Karpas-422 (cell line): ENCODE measurements around the gene GCNT2. TPM values are rescaled to one million over a fixed set of nuclear protein-coding genes. Genes with fewer than 3 reads are reported as not detected.
"Not testable (repeated sequence)": the region's sequence is repeated elsewhere in the genome, so short reads cannot be mapped to it uniquely, and the experiment has no call there.

Experiments used
- DNase-seq: peaks from one replicate; pipeline ENCODE4 v3.0.0-alpha.2; 2015
- H2AFZ ChIP-seq: fragments of 200-600 bp; sonication (generic); 2 replicates; pipeline ENCODE4 v1.6.1; 2014; ENCODE audit warnings: antibody characterized with exemption, low read length, mixed read lengths
- H3K27ac ChIP-seq: fragments of 200-600 bp; sonication (generic); 2 replicates; pipeline ENCODE4 v1.5.1; 2014; ENCODE audit warnings: mild to moderate bottlenecking, low read length, moderate library complexity
- H3K27me3 ChIP-seq: fragments of 200-600 bp; sonication (generic); 2 replicates; pipeline ENCODE4 v1.6.1; 2014; ENCODE audit warnings: low read length, mixed read lengths
- H3K36me3 ChIP-seq: fragments of 200-600 bp; sonication (generic); 2 replicates; pipeline ENCODE4 v1.6.1; 2014; ENCODE audit warnings: low read length, mixed read lengths; ENCODE audit not compliant: insufficient read depth
- H3K4me1 ChIP-seq: fragments of 200-600 bp; sonication (generic); 2 replicates; pipeline ENCODE4 v1.6.1; 2014; ENCODE audit warnings: mild to moderate bottlenecking, low read length, mixed read lengths
- H3K4me2 ChIP-seq: fragments of 200-600 bp; sonication (generic); 2 replicates; pipeline ENCODE4 v1.6.1; 2014; ENCODE audit warnings: low read length, low read depth, mild to moderate bottlenecking; ENCODE audit not compliant: poor library complexity, severe bottlenecking
- H3K4me3 ChIP-seq: fragments of 200-600 bp; sonication (generic); 2 replicates; pipeline ENCODE4 v1.5.1; 2014; ENCODE audit warnings: mild to moderate bottlenecking, antibody characterized with exemption, low read length, mixed read lengths
- H3K79me2 ChIP-seq: fragments of 200-600 bp; sonication (generic); 2 replicates; pipeline ENCODE4 v1.6.1; 2014; ENCODE audit warnings: mild to moderate bottlenecking, low read length, mixed read lengths
- H3K9ac ChIP-seq: fragments of 200-600 bp; sonication (generic); 2 replicates; pipeline ENCODE4 v1.6.0; 2014; ENCODE audit warnings: low read length
- H3K9me2 ChIP-seq: fragments of 200-600 bp; sonication (generic), shearing (Covaris generic); replicated peaks from 2 replicates; pipeline ENCODE4 v1.6.0; 2014; ENCODE audit warnings: mild to moderate bottlenecking, low read length, moderate library complexity; ENCODE audit not compliant: insufficient read depth
- H3K9me3 ChIP-seq: fragments of 300-700, 200-600 bp; sonication (generic); 2 replicates; pipeline ENCODE4 v1.6.1; 2014; ENCODE audit warnings: low read length, mixed read lengths
- H4K20me1 ChIP-seq: fragments of 200-600 bp; sonication (generic); 2 replicates; pipeline ENCODE4 v1.6.1; 2014; ENCODE audit warnings: mild to moderate bottlenecking, antibody characterized with exemption, low read length, low read depth; ENCODE audit not compliant: insufficient read depth
- total RNA-seq: library from RNA; depleted of rRNA; stranded (reverse); fragments of >200 nt; shearing (Covaris generic); gene quantifications from 2 replicates; pipeline ENCODE4 v1.2.3, GENCODE V29; 2014; ENCODE audit warnings: low replicate concordance

Gene GCNT2
- total RNA-seq, 1 experiment from 2014 or later: 21.3 TPM

DNA sequence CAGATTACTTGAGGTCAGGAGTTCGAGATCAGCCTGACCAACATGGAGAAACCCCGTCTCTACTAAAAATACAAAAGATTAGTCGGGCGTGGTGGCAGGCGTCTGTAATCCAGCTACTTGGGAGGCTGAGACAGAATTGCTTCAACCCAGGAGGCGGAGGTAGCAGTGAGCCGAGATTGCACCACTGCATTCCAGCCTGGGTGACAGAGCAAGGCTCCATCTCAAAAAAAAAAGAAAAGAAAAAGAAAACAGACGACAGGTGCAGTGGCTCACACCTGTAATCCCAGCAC lies 1.8 kb upstream of the GCNT2 start:
- not testable (repeated sequence) for H3K4me2 ChIP-seq, H2AFZ ChIP-seq, H3K36me3 ChIP-seq, H4K20me1 ChIP-seq, H3K9me2 ChIP-seq, H3K27ac ChIP-seq, H3K27me3 ChIP-seq, H3K9ac ChIP-seq, H3K9me3 ChIP-seq, H3K79me2 ChIP-seq, H3K4me3 ChIP-seq, DNase-seq
- peaks cover 18% of the 10 kb centered on the region for H3K4me1 ChIP-seq

DNA sequence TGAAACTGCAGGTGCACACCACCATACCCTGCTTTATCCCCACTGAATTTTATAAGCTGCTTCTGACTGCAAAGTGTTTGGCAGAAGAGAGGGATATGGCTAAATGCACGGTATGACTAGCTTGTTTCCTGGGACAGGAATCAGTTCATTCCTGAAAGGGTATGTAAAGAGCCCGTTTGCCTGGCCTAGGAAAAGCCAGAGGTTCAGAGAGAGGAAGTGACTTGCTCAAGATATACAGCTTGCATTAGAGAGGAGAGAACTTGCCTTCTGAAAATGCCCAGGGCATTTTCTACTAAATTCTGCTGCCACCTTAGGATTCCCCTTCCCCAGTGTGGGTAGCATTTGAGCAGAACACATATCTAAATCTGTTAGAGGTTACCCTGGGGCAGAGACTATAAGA lies 683 bp upstream of the GCNT2 start:
- Histone ChIP-seq H3K4me1 (peaks cover 18% of the 10 kb centered on the region), H3K9ac (peak overlapping the region; percentile 37; the same call in 1 of the 2 replicates), H3K4me3 (no peak overlapping the region)

DNA sequence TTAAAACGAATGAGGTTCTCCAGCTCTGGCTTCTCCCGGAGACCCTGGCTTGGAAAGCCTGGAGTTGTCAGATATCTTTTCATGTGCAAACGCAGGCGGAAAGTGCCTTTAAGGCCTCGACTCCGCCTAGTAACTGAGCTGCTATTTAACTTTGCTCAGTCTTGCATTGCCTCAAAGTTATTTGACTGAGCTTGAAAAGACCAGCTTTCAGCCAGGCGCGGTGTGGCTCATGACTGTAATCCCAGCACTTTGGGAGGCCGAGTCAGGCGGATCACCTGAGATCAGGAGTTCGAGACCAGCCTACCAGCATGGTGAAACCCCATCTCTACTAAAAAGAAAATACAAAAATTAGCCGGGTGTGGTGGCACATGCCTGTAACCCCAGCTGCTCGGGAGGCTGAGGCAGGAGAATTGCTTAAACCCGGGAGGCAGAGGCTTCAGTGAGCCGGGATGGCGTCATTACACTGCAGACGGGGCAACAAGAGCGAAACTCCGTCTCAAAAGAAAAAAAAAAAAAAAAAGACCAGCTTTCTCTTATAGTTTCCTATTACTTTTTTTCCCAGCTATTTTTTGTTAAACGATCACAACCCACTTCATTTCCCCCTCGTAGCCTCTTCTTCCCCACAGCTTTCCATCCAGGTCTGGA lies 1.9 kb downstream of the GCNT2 start:
- no peaks in the 10 kb centered on the region for H3K9me2 ChIP-seq
- DNase-seq: peak; percentile 20
- no peaks in the 10 kb centered on the region for H4K20me1 ChIP-seq
- peaks cover 24% of the 10 kb centered on the region for H3K4me1 ChIP-seq
- H3K27ac ChIP-seq: no peak overlapping the region
- H2AFZ ChIP-seq: no peak overlapping the region
- no peaks in the 10 kb centered on the region for H3K79me2 ChIP-seq
- H3K36me3 ChIP-seq: no peaks in the 10 kb centered on the region
- no peak overlapping the region for H3K4me2 ChIP-seq
- no peaks in the 10 kb centered on the region for H3K9me3 ChIP-seq
- H3K9ac ChIP-seq: no peak overlapping the region
- H3K4me3 ChIP-seq: no peak overlapping the region
- H3K27me3 ChIP-seq: no peaks in the 10 kb centered on the region

More for the DNA sequence above, 683 bp upstream of the GCNT2 start:
- peak overlapping the region; percentile 85; the same call in 1 of the 2 replicates for H2AFZ ChIP-seq
- H3K36me3 ChIP-seq: no peaks in the 10 kb centered on the region
- no peaks in the 10 kb centered on the region for H3K9me2 ChIP-seq
- no peaks in the 10 kb centered on the region for H3K79me2 ChIP-seq
- no peaks in the 10 kb centered on the region for H3K27me3 ChIP-seq
- no peak overlapping the region for H3K27ac ChIP-seq
- no peaks in the 10 kb centered on the region for H4K20me1 ChIP-seq
- H3K4me2 ChIP-seq: peak overlapping the region; percentile 12
- H3K9me3 ChIP-seq: no peaks in the 10 kb centered on the region
- peak; percentile 39 for DNase-seq

DNA sequence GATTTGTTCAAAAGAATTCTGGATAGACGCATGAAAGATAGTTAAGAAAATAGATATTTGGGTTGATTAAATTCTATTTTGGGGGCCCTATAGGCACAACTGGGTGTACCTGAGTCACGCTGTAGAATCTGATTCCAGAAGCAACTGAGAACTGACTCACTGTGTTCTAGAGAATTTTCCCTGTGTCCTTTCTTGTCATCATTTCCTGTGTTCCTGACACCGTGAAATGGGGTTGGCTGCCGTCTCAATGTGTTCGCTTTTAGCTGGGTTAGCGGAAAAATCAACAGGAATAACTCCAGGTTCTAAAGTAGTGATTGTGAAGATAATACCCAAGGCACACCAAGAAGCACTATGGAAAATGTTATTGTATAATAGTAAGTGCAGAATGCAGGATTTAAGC lies 5.0 kb downstream of the GCNT2 start:
- no peaks in the 10 kb centered on the region for H3K9me2 ChIP-seq
- H3K4me2 ChIP-seq: no peak overlapping the region
- peaks cover 12% of the 10 kb centered on the region for H3K79me2 ChIP-seq
- no peak overlapping the region for H3K9ac ChIP-seq
- no peaks in the 10 kb centered on the region for H3K36me3 ChIP-seq
- no peak overlapping the region for H3K27ac ChIP-seq
- H3K9me3 ChIP-seq: no peaks in the 10 kb centered on the region
- H3K4me3 ChIP-seq: no peak overlapping the region
- H3K27me3 ChIP-seq: no peaks in the 10 kb centered on the region
- H3K4me1 ChIP-seq: peaks cover 32% of the 10 kb centered on the region
- peak; percentile 5 for DNase-seq
- no peak overlapping the region for H2AFZ ChIP-seq
- no peaks in the 10 kb centered on the region for H4K20me1 ChIP-seq

DNA sequence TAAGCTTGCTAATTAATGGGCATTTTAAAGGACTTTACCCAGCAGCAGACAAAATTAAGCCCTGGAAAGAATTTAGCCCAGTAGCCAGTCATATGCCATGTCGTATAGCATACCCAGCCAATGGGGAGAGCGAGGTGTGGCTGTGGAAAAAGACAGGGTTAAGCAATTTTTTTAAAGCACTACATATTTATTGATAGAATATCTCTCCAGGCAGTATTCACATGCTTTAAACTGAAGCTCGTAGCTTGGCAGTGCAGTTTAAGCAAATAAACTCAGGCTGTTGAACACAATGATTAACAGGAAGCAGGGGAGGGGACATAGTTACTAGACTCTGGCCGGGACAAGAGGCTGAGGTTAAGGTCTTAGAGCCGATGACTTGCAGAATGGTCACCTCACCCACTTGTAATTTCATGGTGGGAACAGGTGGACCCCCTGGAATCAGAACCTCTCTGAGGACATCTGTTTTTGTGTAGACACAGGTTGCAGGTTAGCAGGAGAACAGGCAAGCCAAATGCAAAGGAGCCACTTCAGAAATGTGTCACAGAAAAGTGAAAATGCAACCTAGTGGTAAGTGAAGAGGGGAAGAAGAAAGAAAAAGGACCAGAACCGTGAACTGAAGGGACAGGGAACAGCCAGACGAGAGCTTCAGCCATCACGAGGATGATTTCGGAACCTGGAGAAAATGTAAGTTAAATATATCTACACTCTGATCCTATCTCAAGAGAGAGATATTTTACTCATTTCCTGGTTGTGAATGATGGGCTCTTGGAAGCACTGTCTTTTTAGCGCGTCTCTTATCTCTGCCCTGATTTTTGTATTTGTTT lies 7.2 kb downstream of the GCNT2 start:
- Histone ChIP-seq H3K79me2 (peaks cover 34% of the 10 kb centered on the region), H3K4me2 (peak overlapping the region; percentile 89), H3K9ac (peak overlapping the region; percentile 73), H3K4me3 (peak overlapping the region; percentile 73), H3K27ac (peak overlapping the region; percentile 98), H3K36me3 (no peaks in the 10 kb centered on the region), H3K4me1 (peaks cover 51% of the 10 kb centered on the region), H4K20me1 (no peaks in the 10 kb centered on the region), H3K9me2 (no peaks in the 10 kb centered on the region), H3K27me3 (no peaks in the 10 kb centered on the region), H2AFZ (peak overlapping the region; percentile 83), H3K9me3 (no peaks in the 10 kb centered on the region)
- peak; percentile 85 for DNase-seq

DNA sequence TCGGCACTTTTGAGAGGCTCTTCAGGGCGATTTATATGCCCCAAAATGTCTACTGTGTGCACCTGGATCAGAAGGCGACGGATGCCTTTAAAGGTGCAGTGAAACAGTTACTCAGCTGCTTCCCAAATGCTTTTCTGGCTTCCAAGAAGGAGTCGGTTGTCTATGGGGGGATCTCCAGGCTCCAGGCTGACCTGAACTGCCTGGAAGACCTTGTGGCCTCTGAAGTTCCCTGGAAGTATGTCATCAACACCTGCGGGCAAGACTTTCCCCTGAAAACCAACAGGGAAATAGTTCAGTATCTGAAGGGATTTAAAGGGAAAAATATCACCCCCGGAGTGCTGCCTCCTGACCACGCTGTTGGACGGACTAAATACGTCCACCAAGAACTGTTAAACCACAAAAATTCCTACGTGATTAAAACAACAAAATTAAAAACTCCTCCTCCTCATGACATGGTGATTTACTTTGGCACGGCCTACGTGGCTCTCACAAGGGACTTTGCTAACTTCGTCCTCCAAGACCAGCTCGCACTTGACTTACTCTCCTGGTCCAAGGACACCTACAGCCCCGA lies 8.2 kb downstream of the GCNT2 start:
- peaks cover 60% of the 10 kb centered on the region for H3K4me1 ChIP-seq
- H3K79me2 ChIP-seq: peaks cover 35% of the 10 kb centered on the region

DNA sequence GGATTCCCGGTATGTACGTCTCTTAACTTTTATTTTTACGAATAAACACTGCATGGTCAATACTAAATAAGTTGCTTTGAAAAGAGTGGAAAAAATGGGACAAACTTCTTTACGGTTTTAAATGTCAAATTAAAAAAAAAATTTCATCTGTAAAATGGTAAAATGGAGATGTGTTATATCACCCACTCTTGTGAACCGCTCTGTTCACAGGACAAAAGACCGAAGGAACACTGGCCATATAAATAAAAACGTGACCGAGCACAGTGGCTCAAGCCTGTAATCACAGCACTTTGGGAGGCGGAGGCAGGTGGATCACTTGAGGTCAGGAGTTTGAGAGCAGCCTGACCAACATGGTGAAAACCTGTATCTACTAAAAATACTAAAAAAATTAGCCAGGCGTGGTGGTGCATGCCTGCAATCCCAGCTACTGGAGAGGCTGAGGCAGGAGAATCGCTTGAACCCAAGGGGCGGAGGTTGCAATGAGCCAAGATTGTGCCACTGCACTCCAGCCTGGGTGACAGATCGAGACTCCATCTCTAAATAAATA lies 8.8 kb downstream of the GCNT2 start:
- H3K9me3 ChIP-seq, H3K27me3 ChIP-seq, H4K20me1 ChIP-seq, H3K36me3 ChIP-seq, H3K9me2 ChIP-seq: not testable (repeated sequence)
- Histone ChIP-seq H3K79me2 (peaks cover 35% of the 10 kb centered on the region), H3K27ac (peak overlapping the region; percentile 98), H3K4me2 (peak overlapping the region; percentile 89), H2AFZ (0 out of 2 replicates have a peak overlapping the region, but pooled peaks have one; percentile 39), H3K4me1 (peaks cover 66% of the 10 kb centered on the region), H3K9ac (peak overlapping the region; percentile 73), H3K4me3 (peak overlapping the region; percentile 73)
- peak; percentile 54 for DNase-seq

More for the DNA sequence above, 8.2 kb downstream of the GCNT2 start:
- peak; percentile 80 for DNase-seq
- no peaks in the 10 kb centered on the region for H3K9me2 ChIP-seq
- peak overlapping the region; percentile 73 for H3K4me3 ChIP-seq
- H3K9ac ChIP-seq: peak overlapping the region; percentile 73
- no peaks in the 10 kb centered on the region for H3K9me3 ChIP-seq
- no peaks in the 10 kb centered on the region for H3K27me3 ChIP-seq
- peak overlapping the region; percentile 39 for H2AFZ ChIP-seq
- no peaks in the 10 kb centered on the region for H3K36me3 ChIP-seq
- H3K4me2 ChIP-seq: peak overlapping the region; percentile 89
- H4K20me1 ChIP-seq: no peaks in the 10 kb centered on the region
- H3K27ac ChIP-seq: peak overlapping the region; percentile 98

DNA sequence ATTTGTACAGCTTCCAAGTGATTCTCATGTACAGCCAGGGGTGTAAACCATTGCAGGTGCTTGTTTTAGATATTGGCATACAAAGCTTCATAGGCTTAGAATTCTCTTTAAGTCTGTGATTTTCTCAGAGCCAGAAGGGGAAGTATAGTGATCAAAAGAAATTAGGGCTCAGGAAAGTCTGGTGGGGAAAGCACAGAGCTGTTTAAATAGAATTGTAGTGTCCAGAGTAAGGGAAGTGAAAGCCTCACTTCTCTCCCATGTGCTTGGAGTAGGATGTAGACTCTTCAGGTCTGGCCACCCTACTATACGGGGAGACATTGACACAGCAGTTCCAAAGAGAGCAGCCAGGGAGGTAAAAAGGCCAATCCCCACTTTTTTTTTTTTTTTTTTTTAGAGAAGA lies 10.4 kb downstream of the GCNT2 start:
- Histone ChIP-seq H3K79me2 (peaks cover 40% of the 10 kb centered on the region), H3K4me3 (peak overlapping the region; percentile 73)

More for the DNA sequence above, 10.4 kb downstream of the GCNT2 start:
- Histone ChIP-seq H3K9me3 (no peaks in the 10 kb centered on the region), H3K27ac (peak overlapping the region; percentile 98), H3K36me3 (no peaks in the 10 kb centered on the region), H3K4me2 (peak overlapping the region; percentile 89), H3K9ac (peak overlapping the region; percentile 73), H3K9me2 (no peaks in the 10 kb centered on the region), H3K4me1 (peaks cover 82% of the 10 kb centered on the region), H2AFZ (peak overlapping the region; percentile 22; the same call in 1 of the 2 replicates), H4K20me1 (no peaks in the 10 kb centered on the region), H3K27me3 (no peaks in the 10 kb centered on the region)
- DNase-seq: peak; percentile 83
